Activated naive CD4-positive, alpha-beta T cell treated with anti-CD3 and anti-CD28 coated beads, Interleukin-2, amount 10 ng/mL, durations not matched to agents 7 days and 5 days (primary cell): Measurements from ENCODE around the gene EEF1A2.

Experiments
- CTCF ChIA-PET: fragments of 350-600 bp; sonication (Branson Sonifier 250); formaldehyde crosslinking; loops from one replicate; lab custom pipeline; 2021; ENCODE audit warnings: antibody characterized with exemption; lab: Charles Lee
- DNase-seq: peaks from one replicate; pipeline ENCODE4 v3.0.0-alpha.2; 2020
- H3K27ac Mint-ChIP-seq: one replicate; pipeline ENCODE4 v1.8.0; 2021; ENCODE audit warnings: mild to moderate bottlenecking, moderate library complexity, mixed read lengths
- H3K27me3 Mint-ChIP-seq: one replicate; pipeline ENCODE4 v1.8.0; 2021; ENCODE audit warnings: mild to moderate bottlenecking, mixed read lengths
- H3K36me3 Mint-ChIP-seq: one replicate; pipeline ENCODE4 v1.8.0; 2021; ENCODE audit warnings: mixed read lengths
- H3K4me1 Mint-ChIP-seq: one replicate; pipeline ENCODE4 v1.8.0; 2021; ENCODE audit warnings: mixed read lengths
- H3K4me3 Mint-ChIP-seq: one replicate; pipeline ENCODE4 v1.8.0; 2021; ENCODE audit warnings: mild to moderate bottlenecking, moderate library complexity, mixed read lengths
- H3K9me3 Mint-ChIP-seq: one replicate; pipeline ENCODE4 v1.8.0; 2021; ENCODE audit warnings: mixed read lengths

EEF1A2 gene

GRCh38 chr20:63449796-63450730, 48.8 kb downstream of the EEF1A2 start:
- H3K4me3 Mint-ChIP-seq, result no peak overlapping the region
- no peaks in the 10 kb centered on the region for H3K9me3 Mint-ChIP-seq
- H3K36me3 Mint-ChIP-seq, result no peaks in the 10 kb centered on the region
- no peak overlapping the region for H3K27ac Mint-ChIP-seq
- no peak for DNase-seq
- peaks cover 50% of the 10 kb centered on the region for H3K27me3 Mint-ChIP-seq
- H3K4me1 Mint-ChIP-seq, result no peaks in the 10 kb centered on the region
- CTCF ChIA-PET, result no interaction called here

GRCh38 chr20:63449025-63449424, 49.9 kb downstream of the EEF1A2 start:
- no peaks in the 10 kb centered on the region for H3K4me1 Mint-ChIP-seq

GRCh38 chr20:63448031-63448430, 50.9 kb downstream of the EEF1A2 start:
- Mint-ChIP-seq H3K27me3 (peaks cover 36% of the 10 kb centered on the region), H3K36me3 (no peaks in the 10 kb centered on the region), H3K27ac (no peak overlapping the region), H3K4me3 (no peak overlapping the region), H3K4me1 (no peaks in the 10 kb centered on the region), H3K9me3 (peaks cover 3% of the 10 kb centered on the region)
- no peak for DNase-seq
- CTCF ChIA-PET, result interaction anchor here (1.1 kb wide), 1 partner anchor 13 kb away, joined by 3 read pairs; no protein-coding TSS in a partner anchor

More at GRCh38 chr20:63449025-63449424, 49.9 kb downstream of the EEF1A2 start:
- Mint-ChIP-seq H3K27me3 (peaks cover 39% of the 10 kb centered on the region), H3K4me3 (no peak overlapping the region), H3K36me3 (no peaks in the 10 kb centered on the region), H3K27ac (no peak overlapping the region), H3K9me3 (no peaks in the 10 kb centered on the region)
- no peak for DNase-seq
- CTCF ChIA-PET, result no interaction called here

DNA sequence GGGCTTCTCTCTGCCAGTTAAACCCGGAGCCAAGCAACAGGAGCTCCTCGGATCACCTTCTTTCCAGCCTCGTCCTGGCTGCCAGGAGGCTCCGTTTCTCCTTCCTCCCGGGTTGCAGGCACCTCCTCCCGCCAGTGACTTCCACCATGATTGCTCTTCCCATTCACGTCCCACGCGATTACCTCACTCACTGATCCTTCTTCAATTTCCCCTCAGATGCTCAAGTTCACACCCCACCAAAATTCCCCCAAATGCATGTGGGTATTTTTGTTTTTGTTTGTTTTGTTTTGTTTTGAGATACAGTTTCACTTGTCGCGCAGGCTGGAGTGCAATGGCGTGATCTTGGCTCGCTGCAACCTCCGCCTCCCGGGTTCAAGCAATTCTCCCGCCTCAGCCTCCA, 51.6 kb downstream of the EEF1A2 start:
- H3K9me3 Mint-ChIP-seq, result peaks cover 9% of the 10 kb centered on the region
- peaks cover 33% of the 10 kb centered on the region for H3K27me3 Mint-ChIP-seq
- H3K36me3 Mint-ChIP-seq, result no peaks in the 10 kb centered on the region
- CTCF ChIA-PET, result interaction anchor here (1.1 kb wide), 1 partner anchor 13 kb away, joined by 3 read pairs; no protein-coding TSS in a partner anchor
- H3K4me3 Mint-ChIP-seq, result no peak overlapping the region
- peaks cover under 1% of the 10 kb centered on the region for H3K4me1 Mint-ChIP-seq
- no peak overlapping the region for H3K27ac Mint-ChIP-seq
- no peak for DNase-seq

DNA sequence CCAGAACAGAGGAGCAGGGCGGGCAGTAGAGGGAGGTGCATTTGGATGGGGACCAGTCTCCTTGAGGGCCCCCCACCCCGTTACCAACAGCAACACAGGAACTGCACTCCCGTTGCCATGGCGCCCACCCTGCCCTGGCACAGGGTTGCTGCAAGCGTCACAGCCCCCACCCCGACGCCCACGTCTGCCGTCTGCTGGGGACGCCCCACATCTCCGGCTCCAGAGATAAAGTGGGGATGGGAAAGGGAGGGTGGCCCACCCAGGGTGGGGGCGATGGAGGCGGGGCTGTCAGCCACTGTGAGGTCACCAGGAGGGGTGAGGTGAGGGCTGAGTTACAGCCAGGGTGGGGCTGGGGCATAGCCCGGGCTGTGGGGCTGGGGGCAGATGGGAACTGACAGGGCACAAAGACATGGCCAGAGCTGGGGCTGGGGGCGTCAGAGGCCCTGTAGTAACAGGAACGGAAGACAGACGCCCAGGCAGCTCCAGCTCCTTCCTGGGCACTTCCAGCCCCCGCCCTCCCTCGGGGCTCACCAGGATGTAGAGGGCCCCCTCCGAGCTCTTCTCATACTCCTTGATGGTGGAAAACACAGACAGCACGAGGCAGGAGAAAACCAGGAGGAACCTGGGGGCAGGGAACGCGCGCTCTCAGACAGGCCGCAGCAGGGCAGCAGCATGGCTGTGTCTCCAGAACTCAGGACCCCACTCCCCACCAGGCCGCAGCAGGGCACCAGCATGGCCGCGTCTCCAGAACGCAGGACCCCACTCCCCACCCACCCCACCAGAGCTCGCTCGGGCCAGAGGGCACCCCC, 52.5 kb downstream of the EEF1A2 start:
- Mint-ChIP-seq H3K4me3 (no peak overlapping the region), H3K4me1 (peaks cover 9% of the 10 kb centered on the region), H3K9me3 (peaks cover 12% of the 10 kb centered on the region), H3K27me3 (peaks cover 33% of the 10 kb centered on the region), H3K27ac (no peak overlapping the region), H3K36me3 (no peaks in the 10 kb centered on the region)
- no peak for DNase-seq
- CTCF ChIA-PET, result interaction anchor here (1.1 kb wide), 1 partner anchor 50 kb away, joined by 3 read pairs; no protein-coding TSS in a partner anchor

GRCh38 chr20:63445075-63445734, 53.7 kb downstream of the EEF1A2 start:
- Mint-ChIP-seq H3K4me1 (peaks cover 16% of the 10 kb centered on the region), H3K4me3 (no peak overlapping the region), H3K36me3 (no peaks in the 10 kb centered on the region), H3K9me3 (peaks cover 12% of the 10 kb centered on the region), H3K27ac (no peak overlapping the region), H3K27me3 (peaks cover 42% of the 10 kb centered on the region)
- CTCF ChIA-PET, result no interaction called here
- no peak for DNase-seq

DNA sequence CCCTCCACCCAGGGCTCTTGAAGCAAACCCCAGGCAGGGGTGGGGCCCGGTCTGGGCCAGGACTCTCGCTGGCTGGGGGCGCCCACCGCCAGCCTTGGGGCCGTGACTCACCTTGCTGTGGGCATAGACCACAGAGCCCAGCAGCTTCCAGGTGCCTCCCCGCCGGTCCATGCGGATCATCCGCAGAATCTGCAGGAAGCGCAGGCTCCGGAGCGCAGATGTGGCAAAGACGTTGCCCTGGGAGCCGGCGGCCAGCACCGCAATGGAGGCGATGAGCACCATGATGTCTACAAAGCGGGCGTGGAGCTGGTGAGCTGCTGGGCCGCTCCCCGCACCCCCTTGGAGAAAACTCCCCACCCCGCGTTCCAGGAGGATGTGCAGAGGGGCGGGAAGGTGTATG, 54.3 kb downstream of the EEF1A2 start:
- DNase-seq, result no peak
- Mint-ChIP-seq H3K9me3 (peaks cover 12% of the 10 kb centered on the region), H3K36me3 (no peaks in the 10 kb centered on the region), H3K27me3 (peaks cover 42% of the 10 kb centered on the region), H3K27ac (no peak overlapping the region), H3K4me3 (no peak overlapping the region), H3K4me1 (peaks cover 16% of the 10 kb centered on the region)
- CTCF ChIA-PET, result no interaction called here

DNA sequence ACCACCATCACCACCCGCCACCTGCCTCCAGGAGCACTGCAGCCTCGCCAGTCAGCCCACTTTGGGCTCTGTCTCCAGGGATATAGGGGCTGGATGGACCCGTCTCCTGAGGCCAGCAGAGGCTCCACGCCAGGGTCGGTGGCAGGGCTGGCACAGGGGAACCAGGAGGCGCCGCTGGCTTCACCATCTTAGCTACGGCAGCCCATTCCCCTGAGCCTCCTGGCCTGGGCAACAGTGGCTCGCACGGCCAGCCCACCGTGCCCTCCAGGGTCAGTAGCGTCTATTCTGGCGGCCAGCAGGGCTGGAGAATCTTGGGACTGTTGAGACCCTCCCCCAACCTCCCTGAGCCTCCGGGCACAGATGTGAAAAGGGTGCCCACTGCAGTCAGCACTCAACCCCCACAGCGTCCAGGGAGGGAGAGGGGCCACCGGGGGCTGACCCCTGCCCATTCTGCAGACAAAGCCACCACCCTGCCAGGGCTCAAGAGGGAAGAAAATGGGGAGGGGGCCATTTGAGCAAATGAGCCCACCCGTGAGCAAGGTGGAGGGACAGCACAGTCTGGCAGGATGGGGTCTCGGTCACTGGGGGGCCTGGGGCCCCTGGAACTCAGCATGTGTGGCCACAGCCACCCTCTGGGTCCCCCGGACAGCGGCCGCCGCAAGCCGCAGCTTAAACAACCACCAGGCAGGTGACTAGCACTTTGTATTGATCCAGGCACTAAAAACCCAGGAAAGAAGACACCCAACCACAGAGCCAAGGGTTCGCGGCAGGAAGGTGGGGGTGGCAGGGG, 55.1 kb downstream of the EEF1A2 start:
- H3K4me3 Mint-ChIP-seq, result no peak overlapping the region
- DNase-seq, result no peak
- no peak overlapping the region for H3K27ac Mint-ChIP-seq
- H3K36me3 Mint-ChIP-seq, result no peaks in the 10 kb centered on the region
- peaks cover 43% of the 10 kb centered on the region for H3K27me3 Mint-ChIP-seq
- peaks cover 16% of the 10 kb centered on the region for H3K4me1 Mint-ChIP-seq
- H3K9me3 Mint-ChIP-seq, result peaks cover 12% of the 10 kb centered on the region
- CTCF ChIA-PET, result no interaction called here

- CTCF ChIA-PET, result interaction anchor here (0.7 to 1.5 kb wide), 4 partner anchors 9 to 532 kb away, joined by 3 to 4 read pairs (median 3); partner anchors contain the start of gene PPDPF
- Mint-ChIP-seq H3K9me3 (peaks cover 12% of the 10 kb centered on the region), H3K27me3 (peaks cover 42% of the 10 kb centered on the region), H3K27ac (no peak overlapping the region), H3K4me1 (peaks cover 16% of the 10 kb centered on the region), H3K36me3 (no peaks in the 10 kb centered on the region), H3K4me3 (no peak overlapping the region)
- DNase-seq, result peak; percentile 68
Measured at GRCh38 chr20:63442100-63442493, 56.8 kb downstream of the EEF1A2 start.

- Mint-ChIP-seq H3K9me3 (peaks cover 12% of the 10 kb centered on the region), H3K36me3 (no peaks in the 10 kb centered on the region), H3K27me3 (peaks cover 40% of the 10 kb centered on the region), H3K4me3 (no peak overlapping the region), H3K4me1 (peaks cover 16% of the 10 kb centered on the region), H3K27ac (peak overlapping the region; percentile 62)
- CTCF ChIA-PET, result interaction anchor here (0.7 to 1.5 kb wide), 5 partner anchors 8 to 532 kb away, joined by 3 to 4 read pairs (median 3); partner anchors contain the start of gene PPDPF
- DNase-seq, result peak; percentile 48
Measured at GRCh38 chr20:63441136-63442099, 57.5 kb downstream of the EEF1A2 start.

GRCh38 chr20:63440366-63440955, 58.4 kb downstream of the EEF1A2 start:
- Mint-ChIP-seq H3K4me1 (peaks cover 16% of the 10 kb centered on the region), H3K9me3 (peaks cover 12% of the 10 kb centered on the region), H3K36me3 (no peaks in the 10 kb centered on the region), H3K27ac (no peak overlapping the region), H3K27me3 (peaks cover 40% of the 10 kb centered on the region), H3K4me3 (no peak overlapping the region)
- no peak for DNase-seq
- CTCF ChIA-PET, result interaction anchor here (1.1 kb wide), 1 partner anchor 58 kb away, joined by 3 read pairs; no protein-coding TSS in a partner anchor

GRCh38 chr20:63439866-63440265, 59.0 kb downstream of the EEF1A2 start:
- DNase-seq, result no peak
- no peak overlapping the region for H3K27ac Mint-ChIP-seq
- H3K36me3 Mint-ChIP-seq, result no peaks in the 10 kb centered on the region
- no peak overlapping the region for H3K4me3 Mint-ChIP-seq
- H3K9me3 Mint-ChIP-seq, result peaks cover 12% of the 10 kb centered on the region
- CTCF ChIA-PET, result no interaction called here
- peaks cover 17% of the 10 kb centered on the region for H3K4me1 Mint-ChIP-seq
- peaks cover 46% of the 10 kb centered on the region for H3K27me3 Mint-ChIP-seq
